GM18505 (cell line): Measurements from ENCODE around the gene RDH8.

ENCODE experiments used
- ATAC-seq: cut with Tn5 transposase; IDR thresholded peaks from one replicate; pipeline ENCODE4 v1.9.1; 2021; ENCODE audit not compliant: unreplicated experiment
- POLR2A ChIP-seq: IDR thresholded peaks from 4 replicates; pipeline ENCODE4 v1.6.1; 2011; ENCODE audit warnings: borderline replicate concordance; ENCODE audit not compliant: insufficient read depth, insufficient read length; ENCODE audit errors: extremely low read depth

The RDH8 gene

GRCh38 chr19:10027158-10027997 is 14.1 kb downstream of the RDH8 start:
- TF ChIP-seq POLR2A, result no peak
- no peak for ATAC-seq

GRCh38 chr19:10033614-10034013 is 20.3 kb downstream of the RDH8 start:
- TF ChIP-seq POLR2A, result no peak
- ATAC-seq, result no peak

GRCh38 chr19:10036601-10037071 is 23.4 kb downstream of the RDH8 start:
- TF ChIP-seq POLR2A, result no peak
- ATAC-seq, result no peak

GRCh38 chr19:10037367-10037766 is 24.1 kb downstream of the RDH8 start:
- no peak for TF ChIP-seq POLR2A
- no peak for ATAC-seq

GRCh38 chr19:10037809-10038208 is 24.5 kb downstream of the RDH8 start:
- ATAC-seq, result no peak

GRCh38 chr19:10043286-10043927 is 30.1 kb downstream of the RDH8 start:
- ATAC-seq, result no peak
- no peak for TF ChIP-seq POLR2A

More at GRCh38 chr19:10037809-10038208, 24.5 kb downstream of the RDH8 start:
- TF ChIP-seq POLR2A, result no peak

GRCh38 chr19:10044390-10044789 is 31.1 kb downstream of the RDH8 start:
- TF ChIP-seq POLR2A, result no peak
- ATAC-seq, result no peak

GRCh38 chr19:10045371-10045770 is 32.1 kb downstream of the RDH8 start:
- ATAC-seq, result no peak
- no peak for TF ChIP-seq POLR2A

GRCh38 chr19:10049626-10050025 is 36.3 kb downstream of the RDH8 start:
- no peak for TF ChIP-seq POLR2A

GRCh38 chr19:10052602-10053360 is 39.5 kb downstream of the RDH8 start:
- no peak for TF ChIP-seq POLR2A
- ATAC-seq, result no peak

More at GRCh38 chr19:10049626-10050025, 36.3 kb downstream of the RDH8 start:
- no peak for ATAC-seq

- no peak for TF ChIP-seq POLR2A
- ATAC-seq, result no peak
These were observed 48.5 kb downstream of the RDH8 start for GRCh38 chr19:10061717-10062310.

GRCh38 chr19:10068205-10068604 is 54.9 kb downstream of the RDH8 start:
- no peak for ATAC-seq

GRCh38 chr19:10069046-10069445 is 55.8 kb downstream of the RDH8 start:
- TF ChIP-seq POLR2A, result no peak
- no peak for ATAC-seq

More at GRCh38 chr19:10068205-10068604, 54.9 kb downstream of the RDH8 start:
- TF ChIP-seq POLR2A, result no peak
